Astrocyte (in vitro differentiated cells and primary cell): ENCODE results near the gene KIZ. TPM values are rescaled to one million over a fixed set of nuclear protein-coding genes. Genes with fewer than 3 reads are reported as not detected.

Source experiments
- DNase-seq: peaks from one replicate; pipeline ENCODE4 v3.0.0-alpha.2; 2010; ENCODE audit warnings: low read depth
- FAIRE-seq: peaks from 2 replicates; lab custom pipeline; 2011; peaks lifted over from hg19 to GRCh38; lab: Jason Lieb, UNC
- H2AFZ ChIP-seq: 2 replicates; pipeline ENCODE4 v1.6.0; 2012; ENCODE audit warnings: low read depth, low read length, inconsistent platforms
- H3K27ac ChIP-seq: 2 replicates; pipeline ENCODE4 v1.5.1; 2011; ENCODE audit warnings: low read depth, low read length, inconsistent platforms
- H3K27me3 ChIP-seq: 2 replicates; pipeline ENCODE4 v1.6.0; 2011; ENCODE audit warnings: low read length, inconsistent platforms; ENCODE audit not compliant: insufficient read depth
- H3K36me3 ChIP-seq: 2 replicates; pipeline ENCODE4 v1.5.1; 2011; ENCODE audit warnings: low read length, inconsistent platforms; ENCODE audit not compliant: insufficient read depth
- H3K4me1 ChIP-seq: 2 replicates; pipeline ENCODE4 v1.5.1; 2011; ENCODE audit warnings: low read length, inconsistent platforms; ENCODE audit not compliant: insufficient read depth
- H3K4me2 ChIP-seq: 2 replicates; pipeline ENCODE4 v1.6.0; 2012; ENCODE audit warnings: low read length, inconsistent platforms
- H3K4me3 ChIP-seq: 2 replicates; pipeline ENCODE4 v1.5.1; 2011; ENCODE audit warnings: low read depth, mild to moderate bottlenecking, low read length, inconsistent platforms; ENCODE audit not compliant: insufficient read depth
- H3K79me2 ChIP-seq: 2 replicates; pipeline ENCODE4 v1.6.0; 2012; ENCODE audit warnings: mild to moderate bottlenecking, low read length, inconsistent platforms; ENCODE audit not compliant: insufficient read depth
- H3K9ac ChIP-seq: 2 replicates; pipeline ENCODE4 v1.6.0; 2012; ENCODE audit warnings: mild to moderate bottlenecking, low read length, inconsistent platforms
- H3K9me3 ChIP-seq: 2 replicates; pipeline ENCODE4 v1.5.1; 2012; ENCODE audit warnings: low read depth, mild to moderate bottlenecking, low read length, inconsistent platforms; ENCODE audit not compliant: insufficient read depth
- H4K20me1 ChIP-seq: 2 replicates; pipeline ENCODE4 v1.6.0; 2012; ENCODE audit warnings: low read length, inconsistent platforms; ENCODE audit not compliant: insufficient read depth
- H3K27ac Mint-ChIP-seq: one replicate; pipeline ENCODE4 v1.8.0; 2021; ENCODE audit warnings: mild to moderate bottlenecking, mixed read lengths; ENCODE audit not compliant: unreplicated experiment
- H3K27me3 Mint-ChIP-seq: one replicate; pipeline ENCODE4 v1.8.0; 2021; ENCODE audit warnings: low read depth, mixed read lengths; ENCODE audit not compliant: unreplicated experiment
- H3K36me3 Mint-ChIP-seq: one replicate; pipeline ENCODE4 v1.8.0; 2021; ENCODE audit warnings: low read depth, mixed read lengths; ENCODE audit not compliant: unreplicated experiment
- H3K4me1 Mint-ChIP-seq: one replicate; pipeline ENCODE4 v1.8.0; 2021; ENCODE audit warnings: low read depth, mixed read lengths; ENCODE audit not compliant: unreplicated experiment
- H3K4me3 Mint-ChIP-seq: one replicate; pipeline ENCODE4 v1.8.0; 2021; ENCODE audit warnings: mild to moderate bottlenecking, moderate library complexity, mixed read lengths; ENCODE audit not compliant: unreplicated experiment
- H3K9me3 Mint-ChIP-seq: one replicate; pipeline ENCODE4 v1.8.0; 2021; ENCODE audit warnings: mild to moderate bottlenecking, mixed read lengths; ENCODE audit not compliant: unreplicated experiment
- EZH2 ChIP-seq: IDR thresholded peaks from 2 replicates; pipeline ENCODE4 v1.6.1; 2012; ENCODE audit warnings: mild to moderate bottlenecking, low read length, inconsistent platforms; ENCODE audit not compliant: insufficient read depth
- total RNA-seq: library from RNA; stranded (reverse); gene quantifications from 2 replicates; pipeline ENCODE4 v1.2.1, GENCODE V29; 2021
- TF ChIP-seq, protein P1 (sequence below): IDR thresholded peaks from 2 replicates; pipeline ENCODE4 v1.5.1; 2011; ENCODE audit warnings: low read depth, mild to moderate bottlenecking, inconsistent platforms, low read length, moderate library complexity; ENCODE audit not compliant: insufficient read depth

KIZ gene
- total RNA-seq, 1 donor from 2014 or later, result 9.7 TPM

DNA sequence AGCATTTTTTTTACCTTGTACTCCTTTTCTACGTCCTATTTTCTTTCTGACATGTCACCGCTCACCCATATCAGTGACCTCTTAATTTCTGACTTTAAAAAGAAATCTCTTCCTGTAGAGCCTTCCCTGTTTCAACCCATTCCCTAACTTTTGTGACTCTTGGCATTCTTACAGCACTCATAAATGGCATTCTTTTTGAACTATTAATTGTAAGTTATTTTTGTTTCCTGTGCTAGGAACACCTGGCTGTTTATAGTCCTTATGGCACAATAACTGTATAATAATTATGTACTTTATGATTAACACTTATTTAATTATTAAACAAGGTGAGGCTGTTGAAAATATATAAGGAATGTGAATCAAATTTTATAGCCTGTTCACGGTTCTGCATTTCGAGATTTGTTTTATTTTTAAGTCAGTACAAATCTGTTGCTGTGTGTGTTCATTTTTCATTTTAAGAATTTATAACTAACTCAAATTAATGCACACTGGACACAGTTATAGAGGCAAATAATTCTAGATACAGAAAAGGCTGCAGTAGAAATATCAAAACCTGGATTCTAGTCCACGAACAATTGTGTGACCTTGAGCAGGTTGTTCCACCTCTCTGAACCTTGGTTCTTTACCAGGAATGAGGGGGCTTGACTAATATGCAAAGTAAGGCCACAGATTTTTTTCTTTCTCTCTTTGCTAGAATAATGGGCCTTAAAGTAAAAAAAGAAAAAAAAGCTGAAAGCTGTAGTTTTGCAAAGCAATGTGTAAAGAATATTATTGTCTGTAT, 1.5 kb downstream of the KIZ start:
- no peaks in the 10 kb centered on the region for H3K27me3 Mint-ChIP-seq

DNA sequence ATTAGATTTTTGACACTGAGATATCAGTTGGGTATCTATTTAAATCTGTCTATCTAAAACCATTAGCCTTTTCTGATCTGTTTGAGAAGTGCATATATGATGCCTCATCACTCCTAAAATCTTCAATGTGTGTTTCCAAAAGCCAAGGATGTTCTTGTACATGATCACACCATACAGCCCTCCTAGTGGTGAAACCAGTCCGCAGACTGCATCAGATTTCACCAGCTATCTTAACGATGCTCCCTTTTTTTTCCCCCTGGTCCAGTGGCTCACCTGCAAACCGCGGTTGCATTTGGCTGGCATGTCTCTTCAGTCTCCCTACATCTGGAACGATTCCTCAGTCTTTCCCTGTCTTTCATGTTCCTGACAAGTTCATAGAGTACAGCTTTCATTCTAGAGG, 4.0 kb downstream of the KIZ start:
- FAIRE-seq, result no peak
- H3K4me3 Mint-ChIP-seq, result no peak overlapping the region
- H3K36me3 ChIP-seq, result peaks cover 2% of the 10 kb centered on the region

More for the DNA sequence above, 1.5 kb downstream of the KIZ start:
- peaks cover 2% of the 10 kb centered on the region for H3K36me3 Mint-ChIP-seq
- Histone ChIP-seq H3K9me3 (no peaks in the 10 kb centered on the region), H3K27me3 (no peaks in the 10 kb centered on the region), H2AFZ (no peak overlapping the region), H3K4me3 (no peak overlapping the region), H3K79me2 (peaks cover 5% of the 10 kb centered on the region), H3K36me3 (no peaks in the 10 kb centered on the region), H3K4me2 (peak overlapping the region; percentile 96), H3K9ac (no peak overlapping the region), H4K20me1 (no peaks in the 10 kb centered on the region), H3K27ac (no peak overlapping the region), H3K4me1 (peaks cover 3% of the 10 kb centered on the region)
- TF ChIP-seq, protein P1, sequence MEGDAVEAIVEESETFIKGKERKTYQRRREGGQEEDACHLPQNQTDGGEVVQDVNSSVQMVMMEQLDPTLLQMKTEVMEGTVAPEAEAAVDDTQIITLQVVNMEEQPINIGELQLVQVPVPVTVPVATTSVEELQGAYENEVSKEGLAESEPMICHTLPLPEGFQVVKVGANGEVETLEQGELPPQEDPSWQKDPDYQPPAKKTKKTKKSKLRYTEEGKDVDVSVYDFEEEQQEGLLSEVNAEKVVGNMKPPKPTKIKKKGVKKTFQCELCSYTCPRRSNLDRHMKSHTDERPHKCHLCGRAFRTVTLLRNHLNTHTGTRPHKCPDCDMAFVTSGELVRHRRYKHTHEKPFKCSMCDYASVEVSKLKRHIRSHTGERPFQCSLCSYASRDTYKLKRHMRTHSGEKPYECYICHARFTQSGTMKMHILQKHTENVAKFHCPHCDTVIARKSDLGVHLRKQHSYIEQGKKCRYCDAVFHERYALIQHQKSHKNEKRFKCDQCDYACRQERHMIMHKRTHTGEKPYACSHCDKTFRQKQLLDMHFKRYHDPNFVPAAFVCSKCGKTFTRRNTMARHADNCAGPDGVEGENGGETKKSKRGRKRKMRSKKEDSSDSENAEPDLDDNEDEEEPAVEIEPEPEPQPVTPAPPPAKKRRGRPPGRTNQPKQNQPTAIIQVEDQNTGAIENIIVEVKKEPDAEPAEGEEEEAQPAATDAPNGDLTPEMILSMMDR, result no peak
- TF ChIP-seq EZH2, result no peak
- peaks cover 12% of the 10 kb centered on the region for H3K4me1 Mint-ChIP-seq
- no peak for FAIRE-seq
- DNase-seq, result no peak
- H3K9me3 Mint-ChIP-seq, result no peaks in the 10 kb centered on the region
- peak overlapping the region; percentile 96 for H3K4me3 Mint-ChIP-seq
- no peak overlapping the region for H3K27ac Mint-ChIP-seq

More for the DNA sequence above, 4.0 kb downstream of the KIZ start:
- Histone ChIP-seq H4K20me1 (no peaks in the 10 kb centered on the region), H3K9ac (no peak overlapping the region), H3K79me2 (peaks cover 5% of the 10 kb centered on the region), H3K4me3 (no peak overlapping the region), H3K9me3 (no peaks in the 10 kb centered on the region), H3K4me1 (peaks cover 3% of the 10 kb centered on the region), H3K27ac (no peak overlapping the region), H2AFZ (no peak overlapping the region), H3K27me3 (no peaks in the 10 kb centered on the region), H3K4me2 (no peak overlapping the region)
- no peak overlapping the region for H3K27ac Mint-ChIP-seq
- no peak for DNase-seq
- H3K4me1 Mint-ChIP-seq, result peaks cover 12% of the 10 kb centered on the region
- peaks cover 2% of the 10 kb centered on the region for H3K36me3 Mint-ChIP-seq
- TF ChIP-seq EZH2, result no peak
- TF ChIP-seq, protein P1, result no peak
- no peaks in the 10 kb centered on the region for H3K27me3 Mint-ChIP-seq
- no peaks in the 10 kb centered on the region for H3K9me3 Mint-ChIP-seq
